Panc1 (cell line): ENCODE data around the gene NOL9. TPM values are rescaled to one million over a fixed set of nuclear protein-coding genes. Genes with fewer than 3 reads are reported as not detected.

Experiments
- ATAC-seq: fragments of 200-7000 bp; cut with Tn5 transposase; 2 replicates; pipeline ENCODE4 v1.9.1; 2020; ENCODE audit warnings: mild to moderate bottlenecking, moderate library complexity
- BruUV-seq: library from RNA; stranded (reverse); fragments of 400-500 nt; replicated peaks from 2 replicates; lab custom pipeline; 2021; lab: Mats Ljungman, UMichigan
- CTCF ChIA-PET: fragments of 300-600 bp; sonication (Branson Sonifier 250); formaldehyde crosslinking; loops from one replicate; lab custom pipeline; 2022; ENCODE audit warnings: antibody characterized with exemption; lab: Charles Lee
- POLR2A ChIA-PET: fragments of 300-600 bp; sonication (Branson Sonifier 250); formaldehyde crosslinking; loops from one replicate; lab custom pipeline; 2022; ENCODE audit warnings: antibody characterized with exemption; lab: Charles Lee
- DNase-seq: peaks from one replicate; pipeline ENCODE4 v3.0.0-alpha.2; 2010; ENCODE audit warnings: low read depth, low spot score
- H3K27ac ChIP-seq: 2 replicates; pipeline ENCODE4 v1.5.1; 2011; ENCODE audit warnings: mild to moderate bottlenecking, low read length, inconsistent platforms
- H3K27me3 ChIP-seq: fragments of 200-500 bp; sonication (Bioruptor generic); 2 replicates; pipeline ENCODE4 v1.6.0; 2014; ENCODE audit warnings: low read length, inconsistent platforms; ENCODE audit not compliant: control insufficient read depth, insufficient read depth
- H3K36me3 ChIP-seq: fragments of 200-500 bp; sonication (Bioruptor generic); 2 replicates; pipeline ENCODE4 v1.5.1; 2014; ENCODE audit warnings: inconsistent platforms, mild to moderate bottlenecking, low read length, moderate library complexity; ENCODE audit not compliant: control insufficient read depth, insufficient read depth
- H3K4me1 ChIP-seq: 2 replicates; pipeline ENCODE4 v1.5.1; 2011; ENCODE audit warnings: inconsistent platforms, mild to moderate bottlenecking, low read length, moderate library complexity; ENCODE audit not compliant: control insufficient read depth, insufficient read depth
- H3K4me3 ChIP-seq, 2 experiments: 2 replicates each; pipeline ENCODE4 v1.5.1; 2011 to 2012; ENCODE audit warnings: low read depth in 2 of 2, low read length in 2 of 2, mild to moderate bottlenecking in 2 of 2, inconsistent platforms in 1 of 2, moderate library complexity in 1 of 2
- H3K9me3 ChIP-seq: fragments of 200-500 bp; sonication (Bioruptor generic); 2 replicates; pipeline ENCODE4 v1.5.1; 2014; ENCODE audit warnings: low read depth, mild to moderate bottlenecking, inconsistent platforms, low read length, moderate library complexity; ENCODE audit not compliant: control insufficient read depth, insufficient read depth
- POLR2AphosphoS5 ChIP-seq: IDR thresholded peaks from 2 replicates; pipeline ENCODE4 v1.6.1; 2012; ENCODE audit warnings: mild to moderate bottlenecking, low read depth, low read length, moderate library complexity
- REST ChIP-seq, 2 experiments: IDR thresholded peaks; 2 replicates each; pipeline ENCODE4 v1.6.1; 2011 to 2012; ENCODE audit warnings: low read depth in 2 of 2, control low read depth in 1 of 2, low read length in 1 of 2, mild to moderate bottlenecking in 1 of 2, moderate library complexity in 1 of 2; ENCODE audit not compliant: insufficient read depth in 1 of 2
- SIN3A ChIP-seq: IDR thresholded peaks from 2 replicates; pipeline ENCODE4 v1.6.1; 2012; ENCODE audit warnings: low read depth, mild to moderate bottlenecking, low read length, moderate library complexity, borderline replicate concordance; ENCODE audit not compliant: insufficient read depth
- TCF7L2 ChIP-seq: IDR thresholded peaks from 2 replicates; pipeline ENCODE4 v1.6.1; 2011; ENCODE audit warnings: mild to moderate bottlenecking, low read depth, low read length, inconsistent platforms
- in situ Hi-C: cut with HindIII; loops from 2 replicates; pipeline ENCODE4 v1.10.0; 2016; ENCODE audit warnings: low sequenced_read_pairs, low pct_unique_long_range_greater_than_20kb
- intact Hi-C: fragments of 100-400 bp; cut with micrococcal nuclease; formaldehyde crosslinking; loops from one replicate; pipeline ENCODE4 v1.10.0; 2022; ENCODE audit not compliant: unreplicated experiment
- total RNA-seq: library from RNA; stranded (reverse); gene quantifications from one replicate; pipeline ENCODE4 v1.2.1, GENCODE V29; 2021; ENCODE audit not compliant: unreplicated experiment
- TF ChIP-seq, protein P1 (sequence below): fragments of 450-650 bp; IDR thresholded peaks from 2 replicates; pipeline ENCODE4 v1.5.1; 2017; ENCODE audit warnings: mild to moderate bottlenecking

Gene NOL9
- total RNA-seq, 1 experiment from 2014 or later = 46.4 TPM

- ChIA-PET CTCF (interaction anchor here (0.6 to 0.7 kb wide), 3 partner anchors 11 to 23 kb away, joined by 3 read pairs; no protein-coding TSS in a partner anchor), POLR2A (no interaction called here)
- ATAC-seq (no peak), DNase-seq (no peak)
- no peaks in the 10 kb centered on the region for H3K36me3 ChIP-seq
- TF ChIP-seq, protein P1, sequence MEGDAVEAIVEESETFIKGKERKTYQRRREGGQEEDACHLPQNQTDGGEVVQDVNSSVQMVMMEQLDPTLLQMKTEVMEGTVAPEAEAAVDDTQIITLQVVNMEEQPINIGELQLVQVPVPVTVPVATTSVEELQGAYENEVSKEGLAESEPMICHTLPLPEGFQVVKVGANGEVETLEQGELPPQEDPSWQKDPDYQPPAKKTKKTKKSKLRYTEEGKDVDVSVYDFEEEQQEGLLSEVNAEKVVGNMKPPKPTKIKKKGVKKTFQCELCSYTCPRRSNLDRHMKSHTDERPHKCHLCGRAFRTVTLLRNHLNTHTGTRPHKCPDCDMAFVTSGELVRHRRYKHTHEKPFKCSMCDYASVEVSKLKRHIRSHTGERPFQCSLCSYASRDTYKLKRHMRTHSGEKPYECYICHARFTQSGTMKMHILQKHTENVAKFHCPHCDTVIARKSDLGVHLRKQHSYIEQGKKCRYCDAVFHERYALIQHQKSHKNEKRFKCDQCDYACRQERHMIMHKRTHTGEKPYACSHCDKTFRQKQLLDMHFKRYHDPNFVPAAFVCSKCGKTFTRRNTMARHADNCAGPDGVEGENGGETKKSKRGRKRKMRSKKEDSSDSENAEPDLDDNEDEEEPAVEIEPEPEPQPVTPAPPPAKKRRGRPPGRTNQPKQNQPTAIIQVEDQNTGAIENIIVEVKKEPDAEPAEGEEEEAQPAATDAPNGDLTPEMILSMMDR = no peak
- TF ChIP-seq REST (IDR thresholded peaks at IDR 0.05; ENCODE audit: insufficient read depth in 1 of 2, low read depth in 2 of 2, low read length in 1 of 2) (no peak), SIN3A (no peak), POLR2AphosphoS5 (no peak), TCF7L2 (no peak)
- H3K9me3 ChIP-seq = no peaks in the 10 kb centered on the region
- no peak overlapping the region for H3K4me3 ChIP-seq
- intact Hi-C loops (no loop called here), in situ Hi-C loops (no loop called here)
- BruUV-seq = no TSS peak
- H3K4me1 ChIP-seq = peaks cover 13% of the 10 kb centered on the region
- no peak overlapping the region for H3K27ac ChIP-seq
- no peaks in the 10 kb centered on the region for H3K27me3 ChIP-seq
These were observed 53.6 kb downstream of the NOL9 start for GRCh38 chr1:6500544-6501278.

DNA sequence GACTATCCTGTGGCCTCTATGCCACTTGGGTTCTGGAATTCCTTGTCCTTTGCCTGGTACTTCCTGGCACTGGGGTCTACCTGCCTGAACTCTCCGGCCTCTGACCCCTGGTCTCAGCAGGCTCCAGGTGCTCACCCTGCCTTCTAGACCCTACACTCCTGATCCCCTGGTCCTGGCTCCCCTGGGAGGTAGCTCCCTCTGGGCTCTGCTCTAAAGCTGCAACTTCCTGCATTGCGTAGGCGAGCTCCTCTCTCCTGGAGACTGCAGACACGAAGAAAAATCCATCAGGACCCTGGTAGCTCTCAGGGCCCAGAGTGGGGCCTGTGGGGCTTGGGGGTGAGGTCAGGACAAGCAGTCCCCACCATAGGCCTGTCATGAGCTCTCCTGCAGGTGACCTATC, 55.0 kb downstream of the NOL9 start:
- CTCF ChIA-PET = interaction anchor here (2.1 kb wide), 1 partner anchor 10 kb away, joined by 8 read pairs; no protein-coding TSS in a partner anchor
- Histone ChIP-seq H3K36me3 (no peaks in the 10 kb centered on the region), H3K27me3 (no peaks in the 10 kb centered on the region), H3K4me1 (peaks cover 13% of the 10 kb centered on the region), H3K9me3 (no peaks in the 10 kb centered on the region), H3K27ac (no peak overlapping the region), H3K4me3 (no peak overlapping the region)
- ATAC-seq (no peak), DNase-seq (no peak)
- in situ Hi-C loops = no loop called here
- intact Hi-C loops = no loop called here
- TF ChIP-seq POLR2AphosphoS5 (no peak), REST (IDR thresholded peaks at IDR 0.05; ENCODE audit: insufficient read depth in 1 of 2, low read depth in 2 of 2, low read length in 1 of 2) (no peak), TCF7L2 (no peak), SIN3A (no peak)
- TF ChIP-seq, protein P1 = no peak
- POLR2A ChIA-PET = no interaction called here
- no TSS peak for BruUV-seq
